ENCODE results near the gene UBE2R2. TPM values are rescaled to one million over a fixed set of nuclear protein-coding genes. Genes with fewer than 3 reads are reported as not detected.
"Not testable (repeated sequence)": the region's sequence is repeated elsewhere in the genome, so short reads cannot be mapped to it uniquely, and the experiment has no call there.

Gene UBE2R2
- total and polyA plus RNA-seq, 2 donors (not counting 3 experiments of a cell fraction or from before 2014, with no cell fraction given): 23.9 to 54.3 TPM

DNA sequence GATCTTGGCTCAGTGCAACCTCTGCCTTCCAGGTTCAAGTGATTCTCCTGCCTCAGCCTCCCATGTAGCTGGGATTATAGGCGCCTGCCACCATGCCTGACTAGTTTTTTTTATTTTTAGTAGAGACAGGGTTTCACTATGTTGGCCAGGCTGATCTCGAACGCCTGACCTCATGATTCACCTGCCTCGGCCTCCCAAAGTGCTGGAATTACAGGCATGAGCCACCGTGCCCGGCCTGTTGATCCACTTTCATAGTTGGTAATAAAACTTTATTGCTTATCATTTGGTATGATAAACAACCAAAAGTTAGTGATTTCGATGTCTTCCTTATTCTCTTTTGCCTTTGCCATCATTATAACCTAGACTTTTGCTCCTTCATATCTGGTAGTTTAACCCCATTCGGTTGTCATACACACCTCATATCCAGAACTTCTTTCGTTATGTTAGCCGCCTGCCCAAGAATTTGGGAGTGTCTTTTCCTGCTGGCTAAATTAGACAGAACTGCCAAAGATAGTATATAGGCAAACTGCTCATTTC lies 45.0 kb downstream of the UBE2R2 start:
- Histone ChIP-seq H2AFZ (ENCODE audit: low read depth, low read length) (no peak overlapping the region), H3K4me1 (ENCODE audit: control insufficient read depth, extremely low read depth, insufficient read depth, low read length) (peaks cover 5% of the 10 kb centered on the region), H3K36me3 (ENCODE audit: control insufficient read depth in 2 of 2, extremely low read depth in 1 of 2, insufficient read depth in 2 of 2, low read length in 2 of 2) (no peaks in the 10 kb centered on the region), H3K9me3 (replicated peaks; ENCODE audit: control insufficient read depth, insufficient read depth, low read length) (no peaks in the 10 kb centered on the region), H3K9ac (replicated peaks; ENCODE audit: extremely low read depth, insufficient read depth, low read length) (no peak overlapping the region), H3K27me3 (ENCODE audit: control insufficient read depth in 2 of 2, insufficient read depth in 2 of 2, low read length in 2 of 2) (no peaks in the 10 kb centered on the region), H4K20me1 (replicated peaks; ENCODE audit: control insufficient read depth, extremely low read depth, insufficient read depth, low read length) (peaks cover 22% of the 10 kb centered on the region), H3K4me3 (replicated peaks in 1 of 3; ENCODE audit: insufficient read depth in 1 of 3, low read depth in 1 of 3, low read length in 3 of 3) (no peak overlapping the region), H3K79me2 (ENCODE audit: control insufficient read depth, insufficient read depth, low read length) (peaks cover 89% of the 10 kb centered on the region), H3K27ac (ENCODE audit: insufficient read depth, low read depth, low read length) (no peak overlapping the region), H3K9me1 (replicated peaks; ENCODE audit: control insufficient read depth, extremely low read depth, insufficient read depth, low read length) (no peaks in the 10 kb centered on the region), H3K4me2 (ENCODE audit: insufficient read depth, low read length) (no peak overlapping the region)
- FAIRE-seq (no peak), DNase-seq (ENCODE audit: low read depth, low spot score) (no peak)
- CTCF ChIA-PET: no interaction called here
- TF ChIP-seq POLR2AphosphoS5 (IDR thresholded peaks at IDR 0.05; ENCODE audit: insufficient read depth, low read depth, low read length) (no peak), GATA2 (IDR thresholded peaks at IDR 0.05; ENCODE audit: insufficient read depth, insufficient read length, low read depth, low read length) (no peak), POLR2A (IDR thresholded peaks at IDR 0.05; ENCODE audit: low read depth, low read length) (no peak), JUN (IDR thresholded peaks at IDR 0.05; ENCODE audit: borderline replicate concordance, insufficient read depth, insufficient read length, low read depth) (no peak), MYC (IDR thresholded peaks at IDR 0.05; ENCODE audit: low read depth, low read length) (no peak), FOS (IDR thresholded peaks at IDR 0.05; ENCODE audit: borderline replicate concordance, insufficient read depth, low read length) (no peak), EZH2 (IDR thresholded peaks at IDR 0.05; ENCODE audit: borderline replicate concordance, low read depth, low read length, severe bottlenecking) (no peak)
- TF ChIP-seq, protein P1, sequence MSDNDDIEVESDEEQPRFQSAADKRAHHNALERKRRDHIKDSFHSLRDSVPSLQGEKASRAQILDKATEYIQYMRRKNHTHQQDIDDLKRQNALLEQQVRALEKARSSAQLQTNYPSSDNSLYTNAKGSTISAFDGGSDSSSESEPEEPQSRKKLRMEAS (IDR thresholded peaks at IDR 0.05; ENCODE audit: insufficient read depth, insufficient read length): no peak
- TF ChIP-seq, protein P2, sequence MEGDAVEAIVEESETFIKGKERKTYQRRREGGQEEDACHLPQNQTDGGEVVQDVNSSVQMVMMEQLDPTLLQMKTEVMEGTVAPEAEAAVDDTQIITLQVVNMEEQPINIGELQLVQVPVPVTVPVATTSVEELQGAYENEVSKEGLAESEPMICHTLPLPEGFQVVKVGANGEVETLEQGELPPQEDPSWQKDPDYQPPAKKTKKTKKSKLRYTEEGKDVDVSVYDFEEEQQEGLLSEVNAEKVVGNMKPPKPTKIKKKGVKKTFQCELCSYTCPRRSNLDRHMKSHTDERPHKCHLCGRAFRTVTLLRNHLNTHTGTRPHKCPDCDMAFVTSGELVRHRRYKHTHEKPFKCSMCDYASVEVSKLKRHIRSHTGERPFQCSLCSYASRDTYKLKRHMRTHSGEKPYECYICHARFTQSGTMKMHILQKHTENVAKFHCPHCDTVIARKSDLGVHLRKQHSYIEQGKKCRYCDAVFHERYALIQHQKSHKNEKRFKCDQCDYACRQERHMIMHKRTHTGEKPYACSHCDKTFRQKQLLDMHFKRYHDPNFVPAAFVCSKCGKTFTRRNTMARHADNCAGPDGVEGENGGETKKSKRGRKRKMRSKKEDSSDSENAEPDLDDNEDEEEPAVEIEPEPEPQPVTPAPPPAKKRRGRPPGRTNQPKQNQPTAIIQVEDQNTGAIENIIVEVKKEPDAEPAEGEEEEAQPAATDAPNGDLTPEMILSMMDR (IDR thresholded peaks at IDR 0.05; ENCODE audit: extremely low read depth in 1 of 2, insufficient read depth in 1 of 2, low read depth in 1 of 2, low read length in 2 of 2): no peak
- dilution Hi-C loops (cut with MboI; ENCODE audit: extremely low pct_ligation_motif_present, low sequenced_read_pairs): no loop called here
- intact Hi-C loops (cut with micrococcal nuclease): no loop called here
- POLR2A ChIA-PET: no interaction called here
- BruUV-seq (replicated peaks): no TSS peak

DNA sequence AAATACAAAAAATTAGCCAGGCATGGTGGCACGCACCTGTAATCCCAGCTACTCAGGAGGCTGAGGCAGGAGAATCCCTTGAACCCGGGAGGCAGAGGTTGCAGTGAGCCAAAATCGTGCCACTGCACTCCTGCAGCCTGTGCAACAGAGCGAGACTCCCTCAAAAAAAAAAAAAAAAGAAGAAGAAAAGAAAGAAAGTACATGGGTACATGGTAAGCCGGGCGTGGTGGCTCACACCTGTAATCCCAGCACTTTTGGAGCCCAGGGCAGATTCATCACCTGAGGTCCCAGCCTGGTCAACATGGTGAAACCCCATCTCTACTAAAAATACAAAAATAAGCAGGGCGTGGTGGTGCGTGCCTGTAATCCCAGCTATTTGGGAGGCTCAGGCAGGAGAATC lies 46.1 kb downstream of the UBE2R2 start:
- H3K4me3 ChIP-seq (replicated peaks in 1 of 3; ENCODE audit: insufficient read depth in 1 of 3, low read depth in 1 of 3, low read length in 3 of 3); H3K36me3 ChIP-seq (ENCODE audit: control insufficient read depth in 2 of 2, extremely low read depth in 1 of 2, insufficient read depth in 2 of 2, low read length in 2 of 2); H3K9me3 ChIP-seq (replicated peaks; ENCODE audit: control insufficient read depth, insufficient read depth, low read length); H3K9me1 ChIP-seq (replicated peaks; ENCODE audit: control insufficient read depth, extremely low read depth, insufficient read depth, low read length); H3K4me2 ChIP-seq (ENCODE audit: insufficient read depth, low read length); POLR2A ChIA-PET; H2AFZ ChIP-seq (ENCODE audit: low read depth, low read length); FAIRE-seq; BruUV-seq (replicated peaks); CTCF ChIA-PET; intact Hi-C loops (cut with micrococcal nuclease); H3K27me3 ChIP-seq (ENCODE audit: control insufficient read depth in 2 of 2, insufficient read depth in 2 of 2, low read length in 2 of 2); dilution Hi-C loops (cut with MboI; ENCODE audit: extremely low pct_ligation_motif_present, low sequenced_read_pairs); H3K9ac ChIP-seq (replicated peaks; ENCODE audit: extremely low read depth, insufficient read depth, low read length); DNase-seq (ENCODE audit: low read depth, low spot score); H3K27ac ChIP-seq (ENCODE audit: insufficient read depth, low read depth, low read length): not testable (repeated sequence)
- H4K20me1 ChIP-seq (replicated peaks; ENCODE audit: control insufficient read depth, extremely low read depth, insufficient read depth, low read length): peaks cover 22% of the 10 kb centered on the region
- peaks cover 12% of the 10 kb centered on the region for H3K4me1 ChIP-seq (ENCODE audit: control insufficient read depth, extremely low read depth, insufficient read depth, low read length)
- H3K79me2 ChIP-seq (ENCODE audit: control insufficient read depth, insufficient read depth, low read length): peaks cover 89% of the 10 kb centered on the region
